Stimulated activated CD4-positive, alpha-beta T cell treated with anti-CD3 and anti-CD28 coated beads, TNF-alpha, amount 100 ng/mL, for 48 hours (primary cell): ENCODE measurements around the gene FEV.

Source experiments
- DNase-seq, 3 donors: peaks; one replicate each; pipeline ENCODE4 v3.0.0-alpha.2; 2020; ENCODE audit warnings: low read depth in 3 of 3

The FEV gene

DNA sequence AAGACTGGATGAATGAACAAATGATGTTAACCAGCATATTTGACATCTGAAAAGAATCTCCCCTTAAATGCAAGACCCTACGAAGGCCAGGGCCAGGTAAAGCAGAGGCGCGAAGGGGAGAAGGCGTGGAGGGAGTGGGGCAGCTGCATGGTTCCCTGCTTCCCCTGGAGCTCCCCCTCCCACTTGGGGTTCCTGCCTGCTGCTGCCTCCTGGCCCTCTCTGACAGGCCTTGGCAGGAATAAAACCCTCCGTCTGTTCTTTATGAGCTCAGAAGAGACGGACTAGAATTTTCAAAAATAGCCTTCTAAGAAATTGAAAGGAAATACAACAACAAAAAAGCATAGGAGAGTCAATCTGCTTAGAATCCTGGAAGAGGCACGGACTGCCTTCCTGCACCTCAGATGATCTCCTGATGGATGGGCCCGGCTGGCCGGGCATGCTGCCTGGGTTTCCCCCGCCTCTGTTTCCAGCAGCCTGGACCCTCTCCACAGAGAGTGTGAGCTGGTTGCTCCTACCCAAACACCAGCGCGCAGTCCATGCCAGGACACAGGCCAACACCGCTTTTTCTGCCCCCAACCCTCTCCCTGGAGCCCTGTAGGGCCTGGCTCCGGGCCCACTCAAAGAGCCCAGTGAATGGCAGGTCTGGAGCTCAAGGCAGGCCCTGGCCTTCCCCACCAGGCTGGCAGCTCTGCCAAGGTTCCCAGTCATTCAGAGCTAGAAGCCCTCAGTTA is 32.4 kb upstream of the FEV start:
- no peak for DNase-seq

DNA sequence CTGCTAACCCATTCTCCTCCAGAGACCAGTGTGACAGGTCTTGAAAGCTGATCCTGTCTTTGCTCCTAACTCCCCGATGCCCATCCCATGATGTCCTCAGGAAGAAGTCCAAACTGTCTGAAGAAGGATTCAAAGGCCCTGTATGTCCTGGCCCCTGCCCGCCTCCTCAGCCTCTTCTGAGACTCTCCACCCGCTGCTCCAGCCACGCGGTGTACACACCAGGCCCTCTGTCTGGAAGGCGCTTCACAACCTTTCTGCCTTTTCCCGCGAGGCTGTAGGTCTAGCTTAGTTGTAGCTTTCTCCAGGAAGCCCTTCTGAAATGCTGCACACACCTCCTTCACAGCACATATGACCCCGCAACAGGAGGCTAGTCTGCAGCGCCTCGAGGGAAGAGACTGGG is 31.7 kb upstream of the FEV start:
- DNase-seq: no peak

DNA sequence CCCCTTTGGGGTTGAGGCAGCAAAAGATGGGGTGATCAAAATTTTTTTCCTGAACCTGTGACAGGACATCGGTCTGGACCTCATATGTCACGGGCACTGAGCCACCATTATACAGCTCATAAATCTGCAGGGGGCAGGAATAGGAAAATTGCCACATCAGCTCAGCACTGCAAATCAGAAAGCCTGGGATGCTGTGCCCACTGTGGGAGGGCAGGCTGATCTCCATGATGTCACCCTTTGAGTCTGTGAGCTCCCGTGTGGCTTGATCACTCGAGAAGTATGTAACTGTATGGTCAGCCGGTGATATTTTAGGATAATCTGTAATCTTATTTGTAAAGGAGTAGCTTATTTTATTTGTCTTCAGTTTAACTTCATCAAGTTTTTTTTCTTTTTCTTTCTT is 25.9 kb upstream of the FEV start:
- DNase-seq: no peak

DNA sequence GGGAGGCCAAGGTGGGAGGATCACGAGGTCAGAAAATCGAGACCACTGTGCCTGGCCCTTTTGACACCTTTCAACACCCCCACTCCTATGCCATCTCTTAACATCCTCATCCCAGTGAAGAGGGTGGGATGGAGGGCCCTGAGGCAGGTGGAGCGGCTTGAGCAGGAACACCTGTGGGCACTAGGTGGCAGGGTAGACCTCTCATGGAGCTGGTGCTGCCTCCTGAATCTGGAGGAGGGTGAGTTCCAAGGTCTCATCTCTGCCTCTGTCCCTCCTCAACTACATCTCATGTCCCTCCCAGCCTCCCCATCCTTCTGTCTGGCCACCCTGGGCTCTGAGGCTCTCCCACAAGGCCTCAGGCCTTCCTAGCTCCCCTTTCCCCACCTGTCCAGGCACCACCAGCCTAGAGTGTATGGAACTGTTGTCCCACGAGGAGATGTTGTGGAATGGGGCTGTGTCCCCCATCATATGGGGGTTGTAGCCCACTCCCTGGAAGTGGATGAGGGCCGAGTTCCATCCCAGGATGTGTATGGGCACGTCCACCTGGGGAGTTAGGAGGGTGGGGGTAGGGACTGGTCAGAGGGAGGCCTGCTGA is 25.3 kb upstream of the FEV start:
- no peak for DNase-seq

DNA sequence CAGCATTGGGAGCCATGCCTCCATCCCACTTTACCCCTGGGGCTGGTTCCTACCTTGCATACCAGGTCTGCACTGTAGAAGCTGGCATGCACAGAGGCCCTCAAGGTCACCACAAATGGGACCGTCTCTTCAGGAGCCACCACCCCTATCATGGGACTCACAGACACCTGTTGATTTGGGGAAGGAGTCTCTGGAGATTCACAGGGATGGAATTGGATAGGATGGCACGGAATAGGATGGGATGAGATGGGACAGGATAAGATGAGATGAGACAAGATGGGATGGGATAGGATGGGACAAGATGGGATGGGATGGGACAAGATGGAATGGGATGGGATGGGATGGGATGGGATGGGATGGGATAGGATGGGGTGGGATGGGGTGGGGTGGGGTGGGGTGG is 24.3 kb upstream of the FEV start:
- no peak for DNase-seq

DNA sequence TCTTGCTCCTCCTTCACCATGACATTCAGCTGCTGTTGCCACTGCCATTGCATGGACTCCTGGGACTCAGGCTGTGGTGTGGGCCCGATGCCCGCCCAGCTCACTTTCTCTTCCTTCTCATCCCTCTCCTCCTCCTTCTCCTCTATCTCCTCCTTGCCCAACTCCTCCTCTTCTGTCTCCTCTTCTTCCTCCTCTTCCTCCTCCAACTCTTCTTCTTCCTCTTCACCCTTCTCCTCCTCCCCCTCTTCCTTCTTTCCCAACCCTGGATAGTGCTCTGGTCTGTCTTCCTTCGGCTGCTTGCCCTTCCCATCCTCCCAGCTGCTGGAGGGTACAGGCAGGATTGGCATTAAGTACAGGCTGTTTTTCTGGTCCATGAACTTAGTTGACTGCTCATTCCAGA is 19.0 kb upstream of the FEV start:
- no peak for DNase-seq

DNA sequence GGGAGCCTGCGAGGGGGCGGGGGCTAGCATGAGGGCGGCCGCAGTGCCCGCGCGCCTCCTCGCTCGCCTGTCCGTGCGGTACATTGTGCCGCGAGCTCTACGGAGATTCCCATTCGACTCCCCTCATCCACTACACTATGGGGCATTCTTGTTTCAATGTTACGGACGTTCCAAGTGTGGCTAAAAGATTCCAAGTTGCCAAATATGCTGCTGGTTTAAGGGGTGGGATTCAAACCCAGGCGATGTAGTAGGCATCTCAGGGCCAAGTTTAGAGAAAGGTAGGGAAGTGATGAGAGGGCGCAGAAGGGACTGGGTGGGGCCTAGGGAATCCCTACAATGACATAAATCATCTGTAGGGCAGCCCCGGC is 18.3 kb upstream of the FEV start:
- no peak for DNase-seq

DNA sequence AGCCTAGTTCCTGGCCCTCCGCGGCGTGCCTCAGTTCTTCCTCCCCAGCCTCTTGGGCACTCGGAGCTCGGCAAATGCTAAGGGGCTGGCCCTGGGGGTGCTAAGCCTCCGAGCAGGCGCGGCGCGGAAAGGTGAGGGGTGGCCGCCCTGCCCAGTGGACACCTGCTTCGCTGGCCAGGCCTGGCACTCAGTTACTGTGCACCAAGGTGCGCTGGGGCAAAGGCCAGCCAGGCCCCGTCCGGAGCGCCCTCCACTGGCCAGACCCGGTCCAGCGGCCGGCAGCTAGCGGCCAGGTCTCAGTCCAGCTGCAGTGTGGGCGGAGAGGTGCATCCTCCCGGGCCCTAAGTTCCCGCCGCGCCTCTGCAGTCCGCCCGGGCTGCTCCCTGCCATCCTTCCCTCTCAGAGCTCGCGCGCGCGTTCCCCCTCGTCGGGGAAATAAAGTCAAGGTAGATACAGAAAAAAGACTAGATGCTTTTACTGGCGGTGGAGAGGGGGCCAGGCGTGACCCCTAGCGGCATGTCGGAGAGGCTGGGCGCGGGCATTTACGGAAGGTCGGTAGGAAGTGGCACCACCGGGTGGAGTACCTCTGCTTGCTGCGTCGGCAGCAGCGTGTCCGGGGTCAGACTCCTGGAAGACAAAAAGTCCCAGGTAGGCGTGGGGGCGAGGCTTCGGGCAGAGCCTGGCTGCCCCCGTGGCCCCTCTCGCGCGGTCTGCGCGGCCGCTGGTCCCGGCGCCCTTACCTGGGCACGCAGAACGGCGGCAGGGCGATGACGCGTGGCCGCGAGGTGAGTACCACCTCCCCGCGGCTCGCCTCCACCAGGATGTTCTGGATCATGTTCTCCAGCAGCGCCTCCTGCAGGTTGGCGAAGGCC is 17.6 kb upstream of the FEV start:
- peak; percentile 43 to 56 (median 51) for DNase-seq

DNA sequence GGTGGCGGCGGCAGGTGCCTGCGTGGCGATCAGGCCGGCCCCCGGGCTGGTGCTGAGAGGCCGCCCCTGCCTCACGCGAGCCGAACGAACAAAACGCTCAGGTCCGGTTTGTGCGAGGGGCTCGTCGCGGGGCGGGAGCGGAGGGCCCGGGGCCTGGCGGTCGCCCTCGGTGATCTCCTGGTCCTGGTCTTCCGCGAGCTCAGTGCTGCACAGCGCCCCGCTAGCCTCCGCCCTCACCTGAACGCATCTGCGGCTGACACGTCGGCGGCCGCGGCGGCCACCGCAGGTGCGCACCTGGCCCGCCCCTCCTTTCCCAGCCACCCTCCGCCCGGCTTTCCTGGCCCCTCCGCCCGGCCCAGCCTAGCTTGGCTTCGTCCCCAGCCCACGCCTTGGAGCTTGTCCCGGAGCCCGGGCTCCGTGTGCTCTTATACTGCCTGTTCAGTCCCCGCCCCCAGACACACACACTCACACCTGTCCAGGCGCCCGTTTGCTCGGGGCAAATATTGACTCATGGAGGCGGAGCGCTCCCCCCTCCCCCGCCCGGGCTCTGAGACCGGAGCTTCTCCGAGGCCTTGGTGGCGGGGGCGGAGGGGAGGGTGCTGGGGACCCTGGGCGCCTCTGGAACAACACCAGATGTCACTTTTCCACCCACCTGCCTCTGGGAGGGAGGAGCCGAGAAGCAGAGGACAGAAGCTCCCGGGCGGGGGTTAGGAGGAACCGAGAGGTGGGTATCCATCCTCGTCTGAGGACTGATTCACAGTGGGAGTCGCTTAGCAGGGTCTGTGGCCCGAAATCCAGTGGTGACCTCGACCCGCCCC is 16.8 kb upstream of the FEV start:
- no peak for DNase-seq

DNA sequence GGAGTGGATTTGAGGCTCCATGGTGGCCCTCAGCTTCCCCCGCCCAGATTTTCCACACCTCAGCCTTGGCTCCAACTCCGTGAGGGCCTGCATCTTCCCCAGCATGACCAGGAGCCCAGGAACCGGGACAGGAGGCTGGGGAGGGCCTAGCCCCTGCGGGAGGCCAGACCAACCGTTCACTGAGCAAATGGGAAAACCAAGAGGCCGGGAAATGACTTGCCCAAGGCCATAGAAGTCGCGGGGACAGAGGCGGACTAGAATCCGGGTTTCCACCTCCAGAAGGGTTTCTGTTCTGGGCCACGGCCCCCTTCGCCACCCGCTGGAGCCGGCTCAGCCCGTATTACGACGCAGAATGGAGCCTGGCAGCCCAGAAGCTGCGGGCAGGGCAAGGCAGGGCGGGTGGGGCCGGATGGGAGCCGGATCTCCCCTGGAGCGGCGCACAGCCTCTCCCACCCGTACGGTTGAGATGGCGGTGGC is 16.2 kb upstream of the FEV start:
- DNase-seq: no peak

DNA sequence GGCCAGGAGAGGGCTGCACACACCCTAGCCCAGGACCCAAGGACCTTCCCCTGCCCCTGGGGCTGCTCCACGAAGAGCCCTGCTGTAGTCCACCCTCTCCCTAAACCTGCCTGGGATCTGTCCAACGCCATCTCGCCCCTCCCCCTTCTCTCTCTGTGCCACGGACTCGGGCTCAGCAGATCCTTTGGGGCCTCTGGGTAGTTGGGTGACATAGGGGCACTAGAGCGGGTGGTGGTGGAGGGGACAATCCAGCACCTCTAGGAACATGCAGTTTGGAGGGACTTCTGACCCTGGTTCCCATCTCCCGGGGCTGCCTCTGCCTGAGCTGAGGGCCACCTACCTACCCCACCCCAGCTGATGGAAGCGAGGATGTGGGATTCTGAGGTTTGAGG is 15.6 kb upstream of the FEV start:
- no peak for DNase-seq

DNA sequence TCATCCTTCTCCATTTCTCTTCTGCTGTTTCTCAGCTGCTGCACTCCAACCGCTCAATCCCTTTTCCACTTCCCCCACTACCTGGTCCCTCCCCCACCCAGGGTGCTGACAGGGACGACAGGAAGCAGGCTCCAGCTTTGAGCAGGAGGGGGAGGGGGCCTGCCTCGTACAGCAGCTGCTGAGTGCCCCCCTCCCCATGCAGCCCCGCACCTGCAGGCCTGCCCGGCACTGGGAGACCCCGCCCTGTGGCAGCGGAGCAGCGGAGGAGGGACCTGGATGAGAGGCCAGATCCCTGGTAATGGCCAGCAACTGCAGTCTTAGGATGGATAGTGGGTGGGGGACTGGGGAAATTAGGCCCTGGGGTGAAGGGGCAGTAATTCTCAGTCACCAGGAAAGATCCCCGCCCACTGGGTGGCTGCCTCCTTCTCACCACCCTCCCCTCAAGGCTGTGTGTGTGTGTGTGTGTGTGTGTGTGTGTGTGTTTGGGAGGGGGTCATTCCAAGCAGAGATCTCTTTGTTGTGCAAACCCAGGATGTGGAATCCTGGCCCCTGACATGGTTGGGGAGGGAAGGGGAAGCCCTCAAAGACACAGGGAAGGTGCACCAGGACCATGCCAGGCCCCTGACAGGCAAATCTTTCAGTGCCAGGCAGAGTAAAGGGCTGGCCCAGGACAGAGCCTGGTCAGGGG is 15.0 kb upstream of the FEV start:
- DNase-seq: no peak

DNA sequence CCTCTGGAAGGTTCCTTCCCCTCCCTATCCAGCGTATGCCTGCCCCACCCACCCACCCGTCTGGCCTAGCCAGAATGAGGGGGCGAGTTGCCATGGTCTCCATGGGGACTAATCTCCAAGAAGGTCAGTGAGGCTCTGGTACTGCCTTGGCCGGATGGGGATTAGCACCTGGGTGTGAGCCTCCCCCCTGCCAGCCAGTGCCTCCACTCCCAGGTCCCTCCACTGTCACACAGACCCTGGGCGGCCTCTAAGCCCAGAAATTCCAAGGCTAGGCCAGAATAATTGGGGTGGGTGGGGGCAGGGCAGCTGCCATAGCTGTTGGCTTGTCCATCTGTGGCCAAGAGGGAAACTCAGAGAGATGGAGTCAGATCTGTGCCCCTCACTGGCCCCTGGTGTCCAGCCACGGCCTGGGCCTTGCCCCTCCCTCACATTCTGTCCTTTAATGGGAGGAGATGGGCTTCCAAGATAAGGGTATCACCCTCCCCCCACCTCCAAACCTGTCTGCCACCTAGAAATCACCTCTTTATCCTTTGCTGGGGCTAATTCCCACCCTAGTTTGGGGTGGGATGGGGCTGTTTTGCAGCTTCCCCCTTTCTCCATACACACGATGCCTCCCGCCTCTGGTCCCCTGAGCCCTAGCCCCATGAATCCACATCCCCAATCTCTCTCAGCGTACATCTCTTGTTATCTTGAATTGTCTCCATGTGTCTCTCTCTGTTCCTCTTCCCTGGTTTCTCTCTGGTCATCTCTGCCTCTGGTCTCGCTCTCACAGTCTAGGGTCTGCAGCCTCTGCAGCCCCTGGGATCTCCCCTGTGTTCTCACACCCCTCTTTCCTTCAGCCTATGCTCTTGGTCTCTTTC is 14.3 kb upstream of the FEV start:
- no peak for DNase-seq

DNA sequence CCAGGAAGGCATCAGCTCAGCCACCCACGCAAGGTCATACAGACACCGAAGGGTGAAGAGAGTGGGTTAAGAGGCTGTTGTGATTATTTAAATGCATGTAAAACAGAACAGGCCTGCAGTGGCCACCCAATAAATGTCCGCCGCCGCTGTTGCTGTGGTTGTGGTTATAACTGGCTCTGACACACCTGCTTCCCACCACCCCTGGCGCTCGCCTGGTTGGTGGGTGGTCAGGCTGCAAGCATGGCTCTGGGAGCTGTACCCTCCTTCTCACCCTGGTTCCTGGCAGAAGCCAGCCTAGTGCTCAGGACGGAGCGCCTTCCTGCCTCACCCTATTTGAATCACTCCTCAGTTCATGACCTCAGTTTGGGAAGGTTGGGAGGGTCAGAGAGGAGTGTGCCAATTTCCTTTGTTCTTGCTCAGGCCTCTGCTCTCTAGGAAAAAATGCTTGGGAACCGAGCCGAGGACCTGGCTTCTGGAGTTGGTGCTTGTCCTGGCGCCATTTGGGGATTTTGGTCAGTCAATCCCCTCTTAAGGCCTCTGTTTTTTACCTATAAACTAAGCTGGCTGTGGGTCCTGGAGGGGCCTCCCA is 13.5 kb upstream of the FEV start:
- no peak for DNase-seq

DNA sequence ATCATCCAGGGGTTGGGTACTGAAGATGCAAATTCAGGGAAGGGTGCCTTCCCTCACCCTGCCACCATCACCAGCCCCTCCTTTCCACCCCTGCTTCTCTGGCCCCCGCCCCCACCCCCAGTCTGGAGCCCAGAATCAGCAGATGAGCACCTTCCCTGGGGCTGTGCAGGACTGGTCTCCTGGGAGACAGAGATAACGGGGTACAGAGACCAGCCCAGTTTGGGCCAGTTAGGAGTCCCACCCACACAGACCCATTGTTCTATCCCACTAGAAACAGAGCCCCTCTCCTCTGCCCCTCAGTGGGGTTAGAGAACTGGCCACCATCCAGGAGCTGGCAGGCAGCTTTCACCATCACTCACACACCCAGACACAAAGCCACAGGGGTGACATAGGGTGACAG is 12.7 kb upstream of the FEV start:
- no peak for DNase-seq

DNA sequence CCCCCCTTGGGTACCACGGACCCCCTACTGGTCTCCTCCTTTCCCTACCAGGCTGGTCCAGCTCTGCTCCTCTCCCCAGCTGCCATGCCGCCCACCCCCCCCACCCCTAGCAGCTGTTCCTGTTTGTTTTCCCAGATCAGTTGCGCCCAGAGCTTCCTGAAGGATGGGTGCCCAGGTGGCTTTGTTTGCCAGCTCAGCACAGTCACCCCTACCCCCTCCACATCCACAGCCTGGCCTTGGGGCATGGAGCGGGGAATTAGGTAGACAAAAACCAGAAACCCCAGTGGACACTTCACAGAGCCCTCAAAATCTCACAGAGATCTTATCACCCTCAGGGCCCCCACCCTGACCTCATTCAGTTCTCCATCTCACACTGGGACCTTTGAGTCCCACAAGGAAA is 12.0 kb upstream of the FEV start:
- DNase-seq: no peak

DNA sequence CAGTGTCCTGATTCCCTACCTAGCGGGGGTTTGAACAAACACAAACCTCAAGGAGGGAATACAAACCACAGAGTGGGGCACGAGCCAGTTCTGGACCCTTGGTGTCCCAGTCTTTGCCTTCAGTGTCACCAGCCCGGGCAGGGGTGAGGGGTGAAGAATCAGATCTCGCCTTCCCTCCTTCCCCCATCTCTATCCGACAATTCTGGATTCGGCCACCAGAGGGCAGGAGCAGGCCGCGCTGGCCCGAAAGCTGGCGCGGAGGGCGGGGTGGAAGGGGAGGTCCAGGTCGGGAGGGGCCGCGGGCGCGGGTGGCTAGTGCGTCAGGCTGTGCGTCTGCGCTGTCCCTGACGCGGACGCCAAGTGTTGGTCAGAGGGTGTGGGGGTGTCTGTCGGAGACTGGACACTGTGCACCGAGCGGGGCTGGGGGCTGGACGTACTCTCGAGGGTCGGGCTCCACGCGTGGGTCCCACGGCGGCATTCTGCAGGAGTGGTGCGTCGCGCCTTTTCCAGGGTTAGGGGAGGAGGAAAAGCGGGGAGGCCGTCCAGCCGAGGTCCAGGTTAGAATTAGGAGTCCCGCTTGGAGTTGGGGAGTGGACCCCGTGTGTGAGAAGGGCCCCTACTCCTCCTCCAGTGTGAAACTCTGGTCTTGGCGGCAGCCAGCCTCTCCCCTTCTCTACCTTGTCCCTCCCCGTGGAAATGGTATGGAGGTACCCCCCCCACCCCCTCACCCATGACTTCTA is 11.2 kb upstream of the FEV start:
- peak; percentile 61 to 85 (median 80) for DNase-seq

DNA sequence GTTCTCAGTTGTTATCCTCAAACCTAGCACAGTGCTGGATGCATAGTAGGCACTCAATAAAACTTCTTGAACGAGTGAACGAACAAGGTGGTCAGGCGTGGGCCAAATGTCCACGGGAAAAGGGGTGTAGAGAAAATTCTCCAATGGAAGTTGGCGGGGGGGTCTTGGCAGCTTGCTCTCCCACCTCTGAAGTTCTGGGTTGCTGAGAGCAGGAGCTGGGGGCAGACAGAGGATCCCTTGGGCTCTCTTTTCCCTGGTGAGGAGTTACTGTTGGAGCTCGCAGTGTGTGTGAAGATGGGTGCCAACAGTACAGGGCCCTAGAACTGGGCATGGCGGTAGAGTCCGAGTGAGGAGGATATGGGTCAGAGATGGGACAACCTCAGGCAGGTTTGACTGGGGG is 10.6 kb upstream of the FEV start:
- DNase-seq: no peak
